Measurements from ENCODE around the gene TAAR5.
"Not testable (repeated sequence)": the region's sequence is repeated elsewhere in the genome, so short reads cannot be mapped to it uniquely, and the experiment has no call there.

TAAR5 gene

DNA sequence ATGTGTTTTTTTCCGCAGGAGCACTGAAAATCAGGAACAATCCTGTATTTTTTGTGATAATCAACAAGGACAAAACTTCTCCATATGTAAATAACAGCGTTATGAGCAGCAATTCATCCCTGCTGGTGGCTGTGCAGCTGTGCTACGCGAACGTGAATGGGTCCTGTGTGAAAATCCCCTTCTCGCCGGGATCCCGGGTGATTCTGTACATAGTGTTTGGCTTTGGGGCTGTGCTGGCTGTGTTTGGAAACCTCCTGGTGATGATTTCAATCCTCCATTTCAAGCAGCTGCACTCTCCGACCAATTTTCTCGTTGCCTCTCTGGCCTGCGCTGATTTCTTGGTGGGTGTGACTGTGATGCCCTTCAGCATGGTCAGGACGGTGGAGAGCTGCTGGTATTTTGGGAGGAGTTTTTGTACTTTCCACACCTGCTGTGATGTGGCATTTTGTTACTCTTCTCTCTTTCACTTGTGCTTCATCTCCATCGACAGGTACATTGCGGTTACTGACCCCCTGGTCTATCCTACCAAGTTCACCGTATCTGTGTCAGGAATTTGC lies 19.2 kb downstream of the TAAR5 start, which contains the start of gene TAAR6:
TAAR6 (plus strand) TSS at position 102 of the 557 bp plus-strand sequence; CDS start at position 102, 0 bp downstream.
- no peak for DNase-seq (ENCODE audit: low read depth in 4 of 4, low spot score in 1 of 4)

DNA sequence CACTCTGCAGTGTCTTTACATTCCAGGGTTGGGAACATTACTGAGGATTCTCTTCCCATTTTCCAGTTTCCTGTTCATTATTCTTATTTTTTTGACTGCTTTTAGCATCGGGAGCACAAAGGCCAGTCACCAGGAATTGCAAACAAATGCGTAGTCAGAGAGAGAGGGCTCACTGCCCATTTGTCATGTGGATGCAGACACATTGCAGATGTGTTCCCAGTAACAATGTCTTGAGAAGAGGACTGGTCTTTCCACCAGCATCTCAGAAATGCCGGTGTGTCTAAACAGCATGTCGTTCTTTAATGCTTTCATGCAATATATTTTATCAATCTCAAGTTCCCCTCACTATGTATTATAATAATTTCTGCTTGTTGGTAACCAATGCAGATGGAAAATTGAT lies 20.4 kb downstream of the TAAR5 start:
- no peak for DNase-seq (ENCODE audit: low read depth in 4 of 4, low spot score in 1 of 4)

DNA sequence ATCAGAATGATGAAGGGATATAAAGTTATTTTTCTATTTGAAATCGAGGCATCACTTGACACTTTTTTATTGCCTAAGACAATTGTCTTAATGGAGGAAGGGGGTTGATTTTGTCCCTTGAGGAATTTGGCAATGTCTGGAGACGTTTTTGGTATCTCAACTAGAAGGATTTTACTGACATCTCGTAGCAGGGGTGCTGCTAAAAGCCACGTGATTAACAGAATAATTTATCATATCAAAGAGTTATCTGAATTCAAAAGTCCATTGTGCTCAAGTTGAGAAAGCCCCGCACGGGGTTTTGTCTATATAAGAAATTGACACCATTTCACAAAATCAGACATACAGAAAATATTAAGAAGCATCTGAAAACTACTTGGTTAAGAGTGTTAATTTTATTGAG lies 20.9 kb downstream of the TAAR5 start:
- DNase-seq (ENCODE audit: low read depth in 4 of 4, low spot score in 1 of 4), result no peak

DNA sequence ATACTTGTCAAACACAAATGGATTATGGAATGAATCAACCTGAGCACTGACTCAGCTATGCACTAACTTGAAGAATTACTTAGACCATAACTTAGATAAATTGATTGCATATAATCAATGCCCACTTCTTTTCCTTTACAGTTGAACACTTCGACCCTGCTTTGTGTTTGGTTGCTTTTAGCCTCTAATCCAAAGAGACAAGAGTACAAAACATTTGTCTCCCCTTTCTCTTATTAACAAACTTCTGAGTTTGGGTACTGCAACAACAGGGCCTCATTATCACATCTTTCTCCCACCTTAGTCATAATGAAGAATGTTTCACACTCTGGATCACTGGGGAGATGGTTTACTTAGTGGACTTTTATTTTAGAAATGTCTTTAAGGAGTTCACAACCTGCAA lies 22.0 kb downstream of the TAAR5 start:
- no peak for DNase-seq (ENCODE audit: low read depth in 4 of 4, low spot score in 1 of 4)

- no peak for DNase-seq (ENCODE audit: low read depth in 4 of 4, low spot score in 1 of 4)
Measured at GRCh38 chr6:132566404-132566803, 23.1 kb downstream of the TAAR5 start.

DNA sequence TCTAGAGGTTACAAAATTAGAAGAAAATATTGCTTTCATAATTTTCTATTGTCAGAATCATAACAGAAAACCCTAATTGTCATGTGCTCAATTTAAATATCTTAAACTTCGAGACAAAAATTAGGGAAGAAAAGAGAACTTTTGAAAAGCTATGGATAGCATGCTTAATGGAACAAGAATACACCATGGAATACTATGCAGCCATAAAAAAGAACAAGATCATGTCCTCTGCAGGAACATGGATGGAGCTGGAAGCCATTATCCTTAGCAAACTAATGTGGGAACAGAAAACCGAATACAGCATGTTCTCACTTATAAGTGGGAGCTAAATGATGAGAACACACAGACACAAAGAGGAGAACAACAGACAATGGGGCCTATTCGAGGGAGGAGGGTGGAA lies 29.5 kb downstream of the TAAR5 start:
- not testable (repeated sequence) for DNase-seq (ENCODE audit: low read depth in 4 of 4, low spot score in 1 of 4)

DNA sequence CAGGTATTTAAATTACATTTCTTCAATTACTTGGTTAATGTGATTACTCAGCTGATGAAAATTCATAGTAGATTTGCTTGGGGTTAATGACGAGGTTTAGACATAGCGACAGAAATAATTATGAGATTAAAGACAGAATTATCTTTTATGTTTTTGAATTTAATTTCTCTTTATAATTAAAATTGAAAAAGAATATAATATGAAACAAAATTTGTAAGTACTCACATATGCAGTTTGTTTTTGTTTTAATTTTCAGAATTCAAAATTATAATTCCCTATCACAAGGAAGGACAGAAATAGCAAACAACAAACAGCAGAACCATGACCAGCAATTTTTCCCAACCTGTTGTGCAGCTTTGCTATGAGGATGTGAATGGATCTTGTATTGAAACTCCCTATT lies 37.2 kb downstream of the TAAR5 start, which contains the start of gene TAAR8:
TAAR8 (plus strand) TSS at position 301 of the 400 bp plus-strand sequence; CDS start at position 322, 21 bp downstream.
- no peak for DNase-seq (ENCODE audit: low read depth in 4 of 4, low spot score in 1 of 4)

GRCh38 chr6:132551214-132551613 lies 38.3 kb downstream of the TAAR5 start:
- DNase-seq (ENCODE audit: low read depth in 4 of 4, low spot score in 1 of 4), result no peak

DNA sequence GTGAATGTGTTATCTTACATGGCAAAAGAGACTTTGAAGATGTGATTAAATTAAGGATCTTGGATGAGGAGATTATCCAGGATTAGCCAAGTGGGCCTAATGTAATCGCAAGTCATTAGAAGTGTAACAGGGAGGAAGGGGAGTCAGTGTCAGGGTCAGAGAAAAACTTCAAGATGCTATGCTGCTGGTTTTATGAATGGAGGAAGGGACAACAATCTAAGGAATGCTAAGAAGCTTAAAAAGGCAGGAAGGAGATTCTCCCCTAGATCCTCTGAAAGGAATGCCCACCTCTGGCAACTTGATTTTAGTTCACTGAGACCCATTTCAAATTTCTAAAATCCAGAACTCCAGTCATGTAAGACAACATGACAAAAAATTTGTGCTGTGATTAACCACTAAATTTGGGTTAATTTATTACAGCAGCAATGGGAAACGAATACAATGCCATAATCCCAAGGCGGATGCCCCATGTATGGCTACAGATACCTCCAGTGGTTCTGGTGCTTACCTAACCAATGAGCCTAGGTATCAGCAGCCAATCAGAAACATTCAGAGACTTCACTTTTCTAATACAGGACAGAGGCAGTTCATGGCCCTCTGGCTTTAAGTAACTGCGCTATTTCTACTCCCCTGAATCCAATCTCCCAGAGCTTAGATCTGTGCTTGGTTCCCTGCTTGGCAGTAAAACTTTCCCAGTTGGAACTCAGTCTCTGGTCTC lies 40.6 kb downstream of the TAAR5 start:
- DNase-seq (ENCODE audit: low read depth in 4 of 4, low spot score in 1 of 4), result no peak

GRCh38 chr6:132544826-132545225 lies 44.7 kb downstream of the TAAR5 start:
- no peak for DNase-seq (ENCODE audit: low read depth in 4 of 4, low spot score in 1 of 4)
